CD4-positive, alpha-beta T cell treated with Interleukin-10 for 1 hour (primary cell): Measurements from ENCODE around the gene PLS3.
"Not testable (repeated sequence)": the region's sequence is repeated elsewhere in the genome, so short reads cannot be mapped to it uniquely, and the experiment has no call there.

Experiments
- DNase-seq: peaks from one replicate; pipeline ENCODE4 v3.0.0-alpha.2; 2020

Gene PLS3

GRCh38 chrX:115560978-115561604 lies at the start of gene PLS3:
PLS3 (plus strand) TSS chrX:115561174; CDS start chrX:115610251, 49,077 bp downstream.
- no peak for DNase-seq

- no peak for DNase-seq
Observed at GRCh38 chrX:115518113-115518512, 42.9 kb upstream of the PLS3 start.

GRCh38 chrX:115521741-115522140 lies 39.2 kb upstream of the PLS3 start:
- no peak for DNase-seq

- no peak for DNase-seq
Observed at GRCh38 chrX:115522952-115523351, 38.0 kb upstream of the PLS3 start.

GRCh38 chrX:115525486-115525885 lies 35.5 kb upstream of the PLS3 start:
- DNase-seq: no peak

- no peak for DNase-seq
Observed at GRCh38 chrX:115531818-115532403, 29.1 kb upstream of the PLS3 start.

GRCh38 chrX:115533485-115533884 lies 27.5 kb upstream of the PLS3 start:
- no peak for DNase-seq

- no peak for DNase-seq
Observed at GRCh38 chrX:115534383-115534782, 26.6 kb upstream of the PLS3 start.

- no peak for DNase-seq
Observed at GRCh38 chrX:115535421-115535820, 25.6 kb upstream of the PLS3 start.

- DNase-seq: no peak
Observed at GRCh38 chrX:115535844-115536243, 25.1 kb upstream of the PLS3 start.

GRCh38 chrX:115539841-115540240 lies 21.1 kb upstream of the PLS3 start:
- DNase-seq: no peak

GRCh38 chrX:115541045-115541444 lies 19.9 kb upstream of the PLS3 start:
- DNase-seq: not testable (repeated sequence)

- DNase-seq: no peak
Observed at GRCh38 chrX:115547448-115547847, 13.5 kb upstream of the PLS3 start.

- no peak for DNase-seq
Observed at GRCh38 chrX:115549008-115549407, 12.0 kb upstream of the PLS3 start.

GRCh38 chrX:115553171-115553570 lies 7.8 kb upstream of the PLS3 start:
- DNase-seq: no peak

GRCh38 chrX:115559672-115560071 lies 1.3 kb upstream of the PLS3 start:
- no peak for DNase-seq

- no peak for DNase-seq
Observed at GRCh38 chrX:115560211-115560977, 580 bp upstream of the PLS3 start.

- DNase-seq: no peak
Observed at GRCh38 chrX:115561605-115562479, 868 bp downstream of the PLS3 start.

GRCh38 chrX:115562480-115562847 lies 1.5 kb downstream of the PLS3 start:
- no peak for DNase-seq

GRCh38 chrX:115563633-115564162 lies 2.7 kb downstream of the PLS3 start:
- DNase-seq: no peak

- DNase-seq: no peak
Observed at GRCh38 chrX:115564243-115564642, 3.3 kb downstream of the PLS3 start.

GRCh38 chrX:115565888-115566287 lies 4.9 kb downstream of the PLS3 start:
- no peak for DNase-seq

- no peak for DNase-seq
Observed at GRCh38 chrX:115571712-115572111, 10.7 kb downstream of the PLS3 start.
